GM19025 (cell line): ENCODE measurements around the gene SLC11A2.
"Not testable (repeated sequence)": the region's sequence is repeated elsewhere in the genome, so short reads cannot be mapped to it uniquely, and the experiment has no call there.

Experiments
- ATAC-seq: cut with Tn5 transposase; IDR thresholded peaks from one replicate; pipeline ENCODE4 v1.9.1; 2021; ENCODE audit warnings: mild to moderate bottlenecking, low read depth, moderate library complexity; ENCODE audit not compliant: unreplicated experiment

Gene SLC11A2

DNA sequence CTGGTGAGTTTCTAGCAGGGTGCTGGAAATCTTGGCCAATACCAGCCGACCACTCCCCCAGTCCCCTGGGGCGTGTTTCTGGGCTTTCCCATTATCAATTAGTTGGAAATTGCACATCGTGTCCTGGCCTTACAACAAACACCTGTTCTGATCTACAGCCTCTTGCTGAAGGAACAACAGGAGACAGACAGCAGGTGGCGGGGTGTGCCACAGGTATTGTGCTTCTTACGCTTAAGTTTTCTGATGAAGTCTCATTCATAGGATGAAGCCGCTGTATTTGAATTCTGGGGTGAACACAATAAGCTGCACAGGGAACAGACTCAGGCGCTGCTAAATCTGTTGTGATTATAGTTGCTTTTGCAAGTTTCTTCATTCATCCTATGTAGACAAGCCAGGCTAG lies 73.1 kb downstream of the SLC11A2 start:
- ATAC-seq, result no peak

DNA sequence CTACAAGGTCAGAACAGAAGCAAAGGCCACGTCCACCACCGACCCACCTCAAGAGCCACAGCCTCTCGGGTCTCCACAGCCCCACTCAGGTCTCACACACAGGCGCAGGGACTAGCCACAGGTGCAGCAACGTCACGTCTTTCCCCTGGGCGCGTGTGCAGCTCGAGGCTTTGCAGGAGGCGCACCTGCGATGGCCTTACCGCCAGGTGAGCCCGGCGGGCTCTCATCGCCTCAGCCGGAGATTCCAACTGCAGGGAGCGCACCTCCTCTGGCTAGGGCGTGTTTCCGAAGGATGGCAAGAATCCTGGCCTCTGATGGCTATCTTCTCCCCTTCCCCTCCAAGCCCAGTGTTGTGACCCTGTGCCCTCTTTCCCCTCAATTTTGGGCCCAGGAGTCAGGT lies 73.7 kb downstream of the SLC11A2 start, which contains the start of gene HIGD1C:
HIGD1C (plus strand) TSS at position 35 of the 400 bp plus-strand sequence. CDS start 1,455 bp downstream, outside the sequence.
- ATAC-seq, result no peak

DNA sequence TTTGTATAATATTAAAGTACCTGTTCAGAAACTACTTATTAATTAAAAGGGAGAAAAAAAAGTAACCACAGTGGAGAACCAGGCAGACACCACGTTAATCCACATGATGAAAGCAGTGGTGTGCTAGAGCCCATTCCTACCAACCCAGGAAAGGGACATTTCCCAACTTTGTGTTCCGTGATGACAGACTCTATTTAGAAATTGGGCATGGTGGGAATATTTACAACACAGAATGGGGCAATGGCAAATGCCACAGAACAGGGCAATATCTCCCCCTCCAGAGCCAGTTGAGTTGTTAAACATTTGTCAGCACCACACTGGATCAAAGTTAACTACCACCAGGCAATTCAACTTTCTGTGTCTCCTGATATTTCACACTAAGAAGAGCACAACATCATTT lies 75.1 kb downstream of the SLC11A2 start:
- ATAC-seq, result no peak

DNA sequence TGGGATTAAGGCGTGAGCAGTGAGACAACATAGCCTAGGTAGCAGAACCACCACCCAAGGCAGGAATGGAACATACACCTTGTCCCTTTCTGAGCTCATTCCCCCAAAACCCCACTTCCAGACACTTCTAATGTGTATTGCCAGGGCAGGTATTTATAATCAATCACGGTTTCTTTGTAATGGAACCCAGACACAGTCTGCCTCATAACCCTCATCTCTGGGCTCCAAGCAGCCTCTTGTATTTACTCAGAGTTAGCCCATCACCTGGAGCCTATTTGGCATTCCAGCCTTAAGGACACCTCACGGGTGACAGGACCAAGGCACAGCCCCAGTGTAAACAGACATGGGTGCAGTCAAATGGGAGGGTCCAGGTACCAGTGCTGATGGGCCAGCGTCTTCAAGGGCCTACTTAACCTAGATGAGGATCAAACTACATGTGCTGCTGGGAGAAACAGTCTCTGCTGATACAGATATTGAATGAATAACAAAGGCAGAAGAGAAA lies 76.3 kb downstream of the SLC11A2 start:
- no peak for ATAC-seq

DNA sequence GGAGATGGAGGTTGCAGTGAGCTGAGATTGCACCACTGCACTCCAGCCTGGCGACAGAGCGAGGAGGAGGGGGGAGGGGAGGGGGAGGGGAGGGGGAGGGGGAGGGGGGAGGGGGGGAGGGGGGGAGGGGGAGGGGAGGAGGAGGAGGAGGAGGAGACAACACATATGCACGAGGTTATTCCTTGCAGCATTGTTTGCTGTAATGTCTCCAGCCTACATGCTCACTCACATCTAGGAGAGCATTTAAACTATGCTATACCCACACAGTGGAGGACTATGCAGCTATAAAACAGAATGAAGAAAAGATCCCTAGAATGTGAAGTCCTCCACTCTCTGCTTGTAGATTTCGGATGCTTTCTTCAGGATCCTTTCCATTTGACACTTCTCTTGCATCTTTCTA lies 77.4 kb downstream of the SLC11A2 start:
- ATAC-seq, result no peak

DNA sequence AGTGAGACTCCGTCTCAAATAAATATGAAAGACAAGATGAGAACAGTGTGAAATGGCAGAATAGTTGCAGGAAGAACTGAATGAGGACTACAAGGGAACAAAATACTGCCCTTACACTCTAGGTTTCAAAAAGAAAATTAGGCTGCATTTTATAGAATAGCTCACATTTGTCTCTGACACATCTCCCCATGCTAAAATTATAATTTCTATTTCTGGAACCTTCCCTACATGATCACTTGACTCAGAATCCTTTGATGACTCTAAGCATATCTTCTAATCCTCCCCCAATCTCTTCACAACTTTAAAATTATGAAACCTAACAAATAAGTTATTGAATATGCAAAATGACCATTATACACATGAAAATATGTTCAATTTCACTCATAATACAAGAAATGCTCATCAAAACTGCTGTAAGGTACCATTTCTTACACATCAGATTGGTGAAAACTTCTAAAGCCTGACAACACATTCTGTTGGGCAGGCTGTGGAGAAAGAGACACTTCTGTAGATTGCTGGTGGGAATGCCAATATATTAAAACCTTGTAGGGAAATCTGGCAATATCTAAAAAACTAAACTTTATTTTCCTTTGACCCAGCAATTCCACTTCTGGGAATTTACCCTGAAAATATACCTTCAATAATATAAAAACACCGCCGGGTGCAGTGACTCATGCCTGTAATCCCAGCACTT lies 78.1 kb downstream of the SLC11A2 start:
- no peak for ATAC-seq

DNA sequence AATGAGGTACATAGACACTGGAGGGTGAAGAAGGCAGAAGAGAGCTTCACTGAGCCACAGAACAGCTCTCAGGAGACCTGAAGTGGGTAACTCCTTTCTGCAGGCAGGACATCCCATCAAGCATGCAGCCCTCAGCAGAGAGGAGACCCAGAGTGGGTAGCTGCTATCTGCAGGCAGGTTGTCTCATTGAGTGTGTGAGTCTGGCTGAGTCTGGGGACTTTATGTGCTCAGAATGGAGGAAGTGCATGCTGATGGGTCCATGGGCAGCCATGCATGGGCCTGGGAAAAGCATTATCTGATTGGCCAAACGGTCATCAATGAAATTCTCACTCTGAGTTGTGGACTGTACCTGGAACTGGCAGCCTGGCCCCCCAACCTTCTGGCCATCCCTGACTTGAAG lies 88.5 kb downstream of the SLC11A2 start:
- ATAC-seq, result no peak

DNA sequence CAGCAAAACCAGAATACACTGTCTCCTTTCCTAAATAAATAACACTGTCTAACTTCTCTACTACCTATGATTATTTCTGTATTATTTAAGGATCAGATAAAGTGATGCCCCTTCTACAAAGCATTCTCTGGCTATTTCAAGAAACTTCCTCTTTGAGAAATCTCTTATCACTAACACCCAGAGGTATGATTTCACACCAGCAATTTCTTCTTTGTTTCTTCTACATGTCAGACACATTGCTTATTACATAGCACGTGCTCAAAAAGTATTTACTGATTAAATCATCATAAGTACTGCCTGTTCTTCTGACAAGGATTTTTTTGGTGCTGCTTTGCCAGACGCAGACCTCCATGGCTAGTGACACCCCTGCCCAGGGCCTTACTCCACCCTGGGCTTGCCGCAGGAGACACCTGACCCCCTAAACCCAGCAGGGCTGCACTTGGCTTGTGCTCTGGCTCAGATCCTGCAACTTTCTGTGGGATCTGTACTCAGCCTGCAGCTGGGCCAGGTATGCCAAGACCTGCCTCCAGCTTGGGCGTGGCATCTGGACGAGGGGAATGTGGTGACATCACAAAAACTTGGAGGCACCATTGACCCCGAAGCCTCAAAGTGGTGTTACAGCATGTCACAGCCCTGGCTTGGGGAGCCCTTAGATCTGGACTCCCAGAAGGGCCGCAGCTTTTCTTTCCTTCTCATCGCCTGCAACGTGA lies 89.2 kb downstream of the SLC11A2 start:
- ATAC-seq, result no peak

DNA sequence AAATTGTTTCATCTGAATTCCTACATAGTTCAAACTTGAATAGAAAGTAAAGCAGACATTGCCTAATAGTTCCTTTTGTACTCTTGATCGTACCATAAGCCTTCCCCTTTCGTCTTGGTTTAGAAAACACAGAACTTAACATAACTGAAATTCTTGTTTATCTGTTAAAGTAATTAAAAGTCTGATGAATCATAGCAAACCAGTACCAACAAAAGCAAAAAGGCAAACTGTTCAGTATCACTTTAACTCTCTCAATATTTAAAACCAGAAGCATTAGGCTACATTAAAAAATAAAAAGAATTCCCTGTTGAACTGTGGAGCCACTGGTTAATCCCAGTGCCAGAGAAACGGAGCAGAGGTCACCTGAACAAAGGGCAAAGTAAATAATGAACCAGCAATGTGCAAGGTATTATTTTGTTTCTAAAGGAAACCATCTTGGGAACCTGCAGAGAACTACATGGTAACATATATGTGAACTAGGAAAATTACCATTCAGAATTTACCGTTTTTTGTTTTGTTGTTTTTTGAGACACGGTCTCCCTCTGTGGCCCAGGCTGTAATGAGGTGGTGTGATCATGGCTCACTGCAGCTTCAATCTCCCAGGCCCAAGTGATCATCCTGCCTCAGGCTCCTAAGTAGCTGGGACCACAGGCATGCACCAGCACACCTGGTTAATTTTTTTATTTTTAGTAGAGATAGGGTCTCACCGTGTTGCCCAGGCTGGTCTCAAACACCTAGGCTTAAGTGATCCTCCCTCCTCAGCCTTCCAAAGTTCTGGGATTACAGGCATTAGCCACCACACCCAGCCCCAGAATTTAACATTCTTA lies 91.0 kb downstream of the SLC11A2 start:
- no peak for ATAC-seq

DNA sequence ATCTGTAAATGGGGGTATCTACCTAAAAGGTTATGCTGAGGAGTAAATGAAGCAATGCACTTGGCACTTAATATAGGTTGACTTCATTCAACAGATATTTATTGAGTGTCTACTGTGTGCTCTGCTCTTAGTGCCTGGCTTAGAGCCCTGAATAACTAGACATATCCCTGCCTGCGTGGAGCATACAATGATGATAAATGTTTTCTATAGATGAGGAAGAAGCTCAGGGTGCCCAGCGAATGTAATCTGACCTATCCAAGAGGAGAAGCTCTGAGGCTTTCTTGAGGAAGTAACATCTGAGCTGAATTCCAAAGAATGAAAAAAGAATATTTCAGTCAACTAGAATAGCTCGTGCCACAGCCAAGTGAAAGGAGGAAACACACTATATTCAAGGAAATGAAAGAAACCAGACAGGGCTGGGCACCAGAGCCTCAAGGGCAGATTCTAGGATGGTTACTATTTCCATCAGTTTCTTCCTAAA lies 91.8 kb downstream of the SLC11A2 start:
- no peak for ATAC-seq

DNA sequence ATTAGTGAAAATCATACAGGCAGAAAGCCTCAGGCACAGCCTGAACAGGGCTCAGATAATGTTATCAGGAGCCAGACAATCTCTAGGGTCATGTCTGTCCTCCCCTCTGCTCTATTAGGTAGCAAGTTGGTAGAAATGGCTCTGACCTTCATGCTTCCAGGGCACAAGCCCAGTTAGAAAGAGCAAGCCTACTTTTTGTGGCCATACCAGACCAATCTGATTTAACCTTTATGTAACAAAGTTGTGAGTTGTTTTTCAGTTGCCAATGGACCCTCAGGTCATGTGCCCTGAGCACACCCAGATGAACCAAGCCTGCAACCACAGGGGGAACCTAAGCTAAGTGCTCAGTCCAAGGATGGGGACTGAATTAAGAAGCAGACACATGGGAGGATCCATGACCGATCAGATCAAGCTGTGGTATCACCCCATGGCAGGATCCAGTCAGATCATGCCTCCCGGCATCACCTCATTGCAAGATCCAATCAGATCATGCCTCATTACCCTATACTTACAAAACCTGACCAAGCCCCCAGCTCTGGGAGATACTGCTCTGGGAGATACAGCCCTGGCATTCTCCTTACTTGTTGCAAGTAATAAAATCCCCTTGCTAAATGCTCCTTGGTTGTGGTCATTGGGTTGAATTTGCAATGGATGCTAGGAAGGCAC lies 92.6 kb downstream of the SLC11A2 start:
- no peak for ATAC-seq

DNA sequence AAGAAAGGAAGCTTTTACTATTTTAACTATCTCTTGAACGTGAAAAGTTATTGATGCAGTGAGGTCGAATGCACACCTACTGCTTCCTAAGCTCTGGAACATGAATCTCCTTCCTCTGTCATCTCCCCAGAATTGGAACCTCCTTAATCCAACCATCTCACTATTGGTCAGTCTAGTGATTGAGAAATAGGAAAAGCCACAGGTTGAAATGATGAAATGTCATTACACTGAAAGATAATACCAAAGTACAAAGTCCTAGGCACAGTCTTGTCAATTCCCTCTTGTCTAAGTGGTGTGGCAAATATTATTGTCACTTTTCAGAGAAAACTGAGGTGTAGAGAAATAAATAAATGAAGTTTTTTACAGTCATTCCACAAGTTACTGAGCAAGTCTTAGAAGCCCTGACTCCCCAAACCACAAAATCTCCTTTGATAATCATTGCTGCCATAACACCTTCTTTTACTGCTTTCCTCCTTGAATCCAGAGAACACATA lies 93.3 kb downstream of the SLC11A2 start:
- no peak for ATAC-seq

DNA sequence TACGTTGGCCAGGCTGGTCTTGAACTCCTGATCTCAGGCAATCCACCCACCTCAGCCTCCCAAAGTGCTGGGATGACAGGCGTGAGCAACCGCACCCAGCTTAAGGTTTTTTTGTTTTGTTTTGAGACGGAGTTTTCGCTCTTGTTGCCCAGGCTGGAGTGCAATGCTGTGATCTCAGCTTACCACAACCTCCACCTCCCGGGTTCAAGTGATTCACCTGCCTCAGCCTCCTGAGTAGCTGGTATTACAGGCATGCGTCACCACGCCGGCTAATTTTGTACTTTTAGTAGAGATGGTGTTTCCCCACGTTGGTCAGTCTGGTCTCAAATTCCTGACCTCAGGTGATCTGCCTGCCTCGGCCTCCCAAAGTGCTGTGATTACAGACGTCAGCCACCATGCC lies 95.7 kb downstream of the SLC11A2 start:
- ATAC-seq, result not testable (repeated sequence)

DNA sequence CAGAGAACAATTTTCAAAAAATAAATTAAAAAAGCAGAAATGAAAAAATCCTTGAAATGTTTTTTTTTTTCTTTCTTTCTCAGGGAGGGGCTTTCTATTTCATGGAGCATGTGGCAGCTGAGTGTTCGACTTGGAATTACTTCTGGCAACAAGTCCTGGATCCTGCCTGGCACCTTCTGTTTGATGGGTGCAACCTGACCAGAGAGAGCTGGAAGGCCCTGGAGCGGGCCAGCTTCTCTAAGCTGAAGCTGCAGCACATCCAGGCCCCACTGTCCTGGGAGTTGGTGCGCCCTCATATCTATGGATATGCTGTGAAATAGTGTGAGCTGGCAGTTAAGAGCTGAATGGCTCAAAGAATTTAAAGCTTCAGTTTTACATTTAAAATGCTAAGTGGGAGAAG lies 96.4 kb downstream of the SLC11A2 start:
- ATAC-seq, result no peak
